B cell (primary cell): ENCODE data around the gene ASH1L. TPM values are rescaled to one million over a fixed set of nuclear protein-coding genes. Genes with fewer than 3 reads are reported as not detected.

ENCODE experiments used
- ATAC-seq: fragments of 200-7000 bp; cut with Tn5 transposase; one replicate; pipeline ENCODE4 v1.10.0; 2021; ENCODE audit warnings: low read depth, mild to moderate bottlenecking, moderate number of reproducible peaks, moderate library complexity
- CTCF ChIA-PET: fragments of 350-600 bp; sonication (Branson Sonifier 250); formaldehyde crosslinking; loops from one replicate; lab custom pipeline; 2021; ENCODE audit warnings: antibody characterized with exemption, inconsistent platforms; lab: Charles Lee
- POLR2A ChIA-PET: fragments of 350-600 bp; sonication (Branson Sonifier 250); formaldehyde crosslinking; loops from one replicate; lab custom pipeline; 2021; ENCODE audit warnings: antibody characterized with exemption; lab: Charles Lee
- DNase-seq: peaks from one replicate; pipeline ENCODE4 v3.0.0; 2013
- H2AFZ ChIP-seq: 2 replicates; pipeline ENCODE4 v1.6.1; 2012; ENCODE audit warnings: mild to moderate bottlenecking, low read depth, low read length; ENCODE audit not compliant: insufficient read depth, poor library complexity, severe bottlenecking
- H3K27ac ChIP-seq, 2 donors: 1 replicate in 1 of 2; 2 replicates in 1 of 2; pipeline ENCODE4 v1.5.1; 2012 to 2013; ENCODE audit warnings: low read length in 2 of 2, mild to moderate bottlenecking in 2 of 2, moderate library complexity in 1 of 2
- H3K27me3 ChIP-seq, 4 experiments: fragments of 200-600 bp in 1 of 4; sonication (generic) in 1 of 4; replicated peaks in 1 of 4; 1 replicate in 2 of 4; 2 replicates in 2 of 4; pipeline versions ENCODE4 v1.6.1 to v1.7.0; 2013 to 2016; ENCODE audit warnings: low read length in 3 of 4, mild to moderate bottlenecking in 2 of 4, mixed read lengths in 1 of 4, moderate library complexity in 1 of 4; ENCODE audit not compliant: insufficient read depth in 4 of 4, control insufficient read depth in 3 of 4; ENCODE audit errors: control extremely low read depth in 1 of 4
- H3K36me3 ChIP-seq, 2 experiments: replicated peaks in 1 of 2; 1 replicate in 1 of 2; 2 replicates in 1 of 2; pipeline versions ENCODE4 v1.6.1 to v1.7.1; 2013; ENCODE audit warnings: low read length in 1 of 2; ENCODE audit not compliant: insufficient read depth in 2 of 2, control insufficient read depth in 1 of 2; ENCODE audit errors: control extremely low read depth in 1 of 2, extremely low read depth in 1 of 2
- H3K4me1 ChIP-seq, 2 donors: fragments of 200-600 bp in 1 of 2; sonication (generic) in 1 of 2; 1 replicate in 1 of 2; 2 replicates in 1 of 2; pipeline versions ENCODE4 v1.5.1 to v1.6.1; 2013 to 2017; ENCODE audit warnings: low read length in 2 of 2; ENCODE audit not compliant: control insufficient read depth in 2 of 2, insufficient read depth in 2 of 2
- H3K4me2 ChIP-seq: replicated peaks from 2 replicates; pipeline ENCODE3; 2012; ENCODE audit warnings: mild to moderate bottlenecking, low read depth, low read length; ENCODE audit not compliant: poor library complexity, severe bottlenecking
- H3K4me3 ChIP-seq, 5 experiments: fragments of 200-600 bp in 1 of 5; sonication (generic) in 1 of 5; 1 replicate in 3 of 5; 2 replicates in 2 of 5; pipeline versions ENCODE4 v1.5.1 to v1.7.0; 2011 to 2016; ENCODE audit warnings: low read length in 4 of 5, mild to moderate bottlenecking in 4 of 5, low read depth in 2 of 5, control low read depth in 1 of 5, moderate library complexity in 1 of 5; ENCODE audit not compliant: insufficient read depth in 1 of 5; ENCODE audit errors: control extremely low read depth in 1 of 5, extremely low read depth in 1 of 5
- H3K79me2 ChIP-seq: fragments of 200-600 bp; sonication (generic); one replicate; pipeline ENCODE4 v1.6.0; 2016; ENCODE audit warnings: low read length; ENCODE audit not compliant: control insufficient read depth, insufficient read depth
- H3K9ac ChIP-seq: fragments of 200-600 bp; sonication (generic); 2 replicates; pipeline ENCODE4 v1.6.1; 2017; ENCODE audit warnings: mild to moderate bottlenecking, low read length, moderate library complexity
- H3K9me3 ChIP-seq, 3 donors: one replicate each; pipeline versions ENCODE4 v1.6.1 to v1.7.1; 2013; ENCODE audit warnings: low read length in 2 of 3; ENCODE audit not compliant: control insufficient read depth in 2 of 3, insufficient read depth in 1 of 3; ENCODE audit errors: control extremely low read depth in 1 of 3
- H4K20me1 ChIP-seq: 2 replicates; pipeline ENCODE4 v1.6.0; 2012; ENCODE audit warnings: mild to moderate bottlenecking, low read length; ENCODE audit not compliant: insufficient read depth, control insufficient read depth, poor library complexity, severe bottlenecking
- H3K27ac Mint-ChIP-seq: one replicate; pipeline ENCODE4 v1.8.0; 2021; ENCODE audit warnings: mixed read lengths
- H3K27me3 Mint-ChIP-seq: one replicate; pipeline ENCODE4 v1.8.0; 2021; ENCODE audit warnings: mixed read lengths
- H3K4me1 Mint-ChIP-seq: one replicate; pipeline ENCODE4 v1.8.0; 2021; ENCODE audit warnings: mixed read lengths
- H3K4me3 Mint-ChIP-seq: one replicate; pipeline ENCODE4 v1.8.0; 2021; ENCODE audit warnings: mixed read lengths
- H3K9me3 Mint-ChIP-seq: one replicate; pipeline ENCODE4 v1.8.0; 2022; ENCODE audit warnings: mixed read lengths; ENCODE audit not compliant: insufficient read depth
- CTCF ChIP-seq: fragments of 200-600 bp; IDR thresholded peaks from one replicate; pipeline ENCODE4 v1.8.0; 2022; ENCODE audit warnings: antibody characterized with exemption, mild to moderate bottlenecking
- EZH2 ChIP-seq: IDR thresholded peaks from 2 replicates; pipeline ENCODE4 v1.6.1; 2012; ENCODE audit warnings: borderline replicate concordance, low read depth, mild to moderate bottlenecking, moderate library complexity, low read length; ENCODE audit not compliant: insufficient read depth, poor library complexity, severe bottlenecking
- WGBS: methylation state at CpG from one replicate; pipeline ENCODE4 v1.1.5; 2013; ENCODE audit warnings: missing lambda C conversion rate; ENCODE audit not compliant: insufficient coverage; 5-methylcytosine and 5-hydroxymethylcytosine counted together
- intact Hi-C: fragments of 100-400 bp; cut with micrococcal nuclease; formaldehyde crosslinking; loops from one replicate; pipeline ENCODE4 v1.10.0; 2022
- polyA plus RNA-seq: library from polyadenylated mRNA; depleted of rRNA; stranded (reverse); fragments of >200 nt; gene quantifications from 2 replicates; pipeline ENCODE4 v1.2.3, GENCODE V29; 2012
- total RNA-seq, 2 donors: library from RNA; stranded (reverse); fragments of 120-200 nt in 1 of 2; gene quantifications; 1 replicate in 1 of 2; 2 replicates in 1 of 2; pipeline versions ENCODE4 v1.2.3 to v1.2.4, GENCODE V29; 2013 to 2022

ASH1L gene
- total and polyA plus RNA-seq, 2 donors (not counting 1 experiment from before 2014, with no cell fraction given) = 17.7 to 124 TPM

GRCh38 chr1:155322953-155323728, 239.5 kb downstream of the ASH1L start:
- under 1% methylated on average over 48 of the region's 58 CpGs for WGBS
- Histone ChIP-seq H3K36me3 (peaks cover 0 to 2% of the 10 kb centered on the region in 2 experiments), H3K27me3 (no peaks in the 10 kb centered on the region), H3K9me3 (peaks cover 0 to 2% (median 0%) of the 10 kb centered on the region in 3 donors), H4K20me1 (no peaks in the 10 kb centered on the region), H3K27ac (peak overlapping the region; percentile 81 to 85), H2AFZ (peak overlapping the region; percentile 98), H3K79me2 (peaks cover 4% of the 10 kb centered on the region), H3K4me2 (peak overlapping the region; percentile 99), H3K4me1 (peaks cover 17 to 35% of the 10 kb centered on the region in 2 donors), H3K9ac (peak overlapping the region; percentile 98), H3K4me3 (peak overlapping the region; percentile 64 to 100 (median 97))
- POLR2A ChIA-PET = interaction anchor here (0.7 to 1.5 kb wide), 7 partner anchors 15 to 622 kb away, joined by 3 to 6 read pairs (median 4); partner anchors contain the start of genes CLK2, FDPS, HCN3 and ZBTB7B
- CTCF ChIA-PET = interaction anchor here (0.7 to 6.5 kb wide), 18 partner anchors 11 to 181 kb away, joined by 3 to 128 read pairs (median 6); partner anchors contain the start of genes CLK2, ENTREP3, FDPS and MTX1
- Mint-ChIP-seq H3K4me1 (peaks cover 36% of the 10 kb centered on the region), H3K4me3 (peak overlapping the region; percentile 92), H3K9me3 (no peaks in the 10 kb centered on the region), H3K27me3 (no peaks in the 10 kb centered on the region), H3K27ac (peak overlapping the region; percentile 75)
- intact Hi-C loops = loop anchor here (1.0 to 10.0 kb wide), 9 partner anchors 15 to 1182 kb away; partner anchors contain the start of genes ASH1L, FDPS, HCN3 and MEF2D
- peak; percentile 90 for DNase-seq
- TF ChIP-seq CTCF (peak; percentile 99), EZH2 (no peak)
- peak; percentile 48 for ATAC-seq
